H9 (cell line): ENCODE results near the gene APLP2. TPM values are rescaled to one million over a fixed set of nuclear protein-coding genes. Genes with fewer than 3 reads are reported as not detected.

Experiments used
- DNase-seq: peaks from one replicate; pipeline ENCODE4 v3.0.0-alpha.2; 2017
- H2AFZ ChIP-seq: one replicate; pipeline ENCODE4 v1.6.1; 2013; ENCODE audit warnings: mild to moderate bottlenecking, low read length, control low read depth, moderate library complexity
- H2AK5ac ChIP-seq: 2 replicates; pipeline ENCODE4 v1.6.1; 2013; ENCODE audit warnings: low read length, control low read depth, mixed read lengths; ENCODE audit not compliant: insufficient read length
- H2BK120ac ChIP-seq: one replicate; pipeline ENCODE4 v1.6.1; 2013; ENCODE audit warnings: low read depth, mild to moderate bottlenecking, low read length, control low read depth, inconsistent platforms; ENCODE audit not compliant: poor library complexity, severe bottlenecking
- H2BK12ac ChIP-seq: 2 replicates; pipeline ENCODE4 v1.6.1; 2013; ENCODE audit warnings: low read length, control low read depth, mixed read lengths, low read depth; ENCODE audit not compliant: insufficient read length
- H2BK15ac ChIP-seq: 2 replicates; pipeline ENCODE4 v1.6.1; 2013; ENCODE audit warnings: low read depth, low read length, control low read depth
- H2BK20ac ChIP-seq: one replicate; pipeline ENCODE4 v1.6.1; 2013; ENCODE audit warnings: low read depth, mild to moderate bottlenecking, low read length, control low read depth, inconsistent platforms; ENCODE audit not compliant: poor library complexity, severe bottlenecking
- H2BK5ac ChIP-seq: 2 replicates; pipeline ENCODE4 v1.6.1; 2013; ENCODE audit warnings: low read length, control low read depth, mixed read lengths; ENCODE audit not compliant: insufficient read length
- H3K14ac ChIP-seq: 2 replicates; pipeline ENCODE4 v1.6.1; 2013; ENCODE audit warnings: low read length, control low read depth; ENCODE audit not compliant: insufficient read depth
- H3K18ac ChIP-seq: 2 replicates; pipeline ENCODE4 v1.6.1; 2013; ENCODE audit warnings: low read depth, mild to moderate bottlenecking, mixed read lengths, low read length, control low read depth; ENCODE audit not compliant: insufficient read length
- H3K23ac ChIP-seq: 2 replicates; pipeline ENCODE4 v1.6.1; 2013; ENCODE audit warnings: low read length, control low read depth, mixed read lengths, low read depth; ENCODE audit not compliant: insufficient read length
- H3K23me2 ChIP-seq: 2 replicates; pipeline ENCODE4 v1.6.1; 2013; ENCODE audit warnings: low read depth, mild to moderate bottlenecking, mixed read lengths, low read length, control low read depth; ENCODE audit not compliant: insufficient read length, poor library complexity, severe bottlenecking
- H3K27ac ChIP-seq: 2 replicates; pipeline ENCODE4 v1.5.1; 2013; ENCODE audit warnings: low read length, control low read depth, mixed read lengths, low read depth; ENCODE audit not compliant: insufficient read length
- H3K27me3 ChIP-seq: 2 replicates; pipeline ENCODE4 v1.6.1; 2013; ENCODE audit warnings: low read length, control low read depth, inconsistent platforms; ENCODE audit not compliant: insufficient read depth
- H3K4ac ChIP-seq: 2 replicates; pipeline ENCODE4 v1.6.1; 2013; ENCODE audit warnings: low read depth, mild to moderate bottlenecking, control low read depth, inconsistent platforms, low read length, moderate library complexity
- H3K4me1 ChIP-seq: 2 replicates; pipeline ENCODE4 v1.6.1; 2013; ENCODE audit warnings: low read length, control low read depth, inconsistent platforms; ENCODE audit not compliant: insufficient read depth
- H3K4me2 ChIP-seq: 2 replicates; pipeline ENCODE4 v1.6.1; 2013; ENCODE audit warnings: low read length, control low read depth, mixed read lengths; ENCODE audit not compliant: insufficient read length, insufficient read depth
- H3K56ac ChIP-seq: 2 replicates; pipeline ENCODE4 v1.6.1; 2013; ENCODE audit warnings: low read depth, mild to moderate bottlenecking, mixed read lengths, low read length, control low read depth; ENCODE audit not compliant: insufficient read length
- H3K79me1 ChIP-seq: 2 replicates; pipeline ENCODE4 v1.6.1; 2013; ENCODE audit warnings: low read depth, mild to moderate bottlenecking, moderate library complexity, low read length, control low read depth, inconsistent platforms; ENCODE audit not compliant: insufficient read depth, poor library complexity, severe bottlenecking
- H3K79me2 ChIP-seq: 2 replicates; pipeline ENCODE4 v1.6.1; 2013; ENCODE audit warnings: low read length, control low read depth, inconsistent platforms; ENCODE audit not compliant: insufficient read depth
- H3K9ac ChIP-seq: 2 replicates; pipeline ENCODE4 v1.6.1; 2013; ENCODE audit warnings: low read length, control low read depth, mixed read lengths; ENCODE audit not compliant: insufficient read length; ENCODE audit errors: extremely low read depth
- H3K9me3 ChIP-seq: one replicate; pipeline ENCODE4 v1.6.1; 2013; ENCODE audit warnings: low read depth, low read length, inconsistent platforms; ENCODE audit not compliant: control insufficient read depth
- H3T11ph ChIP-seq: one replicate; pipeline ENCODE4 v1.6.1; 2013; ENCODE audit warnings: mild to moderate bottlenecking, low read length, control low read depth, inconsistent platforms
- H4K20me1 ChIP-seq: one replicate; pipeline ENCODE4 v1.6.1; 2013; ENCODE audit not compliant: control insufficient read depth, insufficient read length, insufficient read depth
- H4K5ac ChIP-seq: 2 replicates; pipeline ENCODE4 v1.6.1; 2013; ENCODE audit warnings: low read depth, mild to moderate bottlenecking, mixed read lengths, low read length, control low read depth; ENCODE audit not compliant: insufficient read length
- H4K8ac ChIP-seq: replicated peaks from 2 replicates; pipeline ENCODE4 v1.6.1; 2013; ENCODE audit warnings: low read length, control low read depth, mixed read lengths, low read depth; ENCODE audit not compliant: insufficient read length
- H4K91ac ChIP-seq: 2 replicates; pipeline ENCODE4 v1.6.1; 2013; ENCODE audit warnings: low read depth, mild to moderate bottlenecking, moderate library complexity, mixed read lengths, low read length, control low read depth; ENCODE audit not compliant: insufficient read length
- H3K27ac Mint-ChIP-seq, 3 experiments: 2 replicates in 2 of 3; 3 replicates in 1 of 3; pipeline ENCODE4 v1.8.0; 2020 to 2021; ENCODE audit warnings: mixed read lengths in 3 of 3, mild to moderate bottlenecking in 1 of 3, moderate library complexity in 1 of 3
- H3K27me3 Mint-ChIP-seq: 2 replicates; pipeline ENCODE4 v1.8.0; 2021; ENCODE audit warnings: low read depth, mild to moderate bottlenecking, moderate library complexity, mixed read lengths
- H3K36me3 Mint-ChIP-seq, 3 experiments: 2 replicates in 2 of 3; 3 replicates in 1 of 3; pipeline ENCODE4 v1.8.0; 2020 to 2021; ENCODE audit warnings: low read depth in 3 of 3, mixed read lengths in 3 of 3; ENCODE audit not compliant: insufficient read depth in 1 of 3
- H3K4me1 Mint-ChIP-seq, 2 experiments: 2 replicates each; pipeline ENCODE4 v1.8.0; 2020; ENCODE audit warnings: mixed read lengths in 2 of 2
- H3K4me3 Mint-ChIP-seq, 2 experiments: 2 replicates in 1 of 2; 3 replicates in 1 of 2; pipeline ENCODE4 v1.8.0; 2020 to 2021; ENCODE audit warnings: mild to moderate bottlenecking in 2 of 2, mixed read lengths in 2 of 2, moderate library complexity in 1 of 2
- H3K9me3 Mint-ChIP-seq, 2 experiments: 2 replicates in 1 of 2; 3 replicates in 1 of 2; pipeline ENCODE4 v1.8.0; 2020; ENCODE audit warnings: mild to moderate bottlenecking in 2 of 2, mixed read lengths in 2 of 2, moderate library complexity in 1 of 2
- CTCF ChIP-seq: fragments of 200-600 bp; sonication (generic); conservative IDR thresholded peaks from 3 replicates; pipeline ENCODE4 v1.8.0; 2021; ENCODE audit warnings: antibody characterized with exemption, mild to moderate bottlenecking
- WGBS: extraction: QIAGEN DNeasy Blood & Tissue Kit; methylation state at CpG from one replicate; pipeline ENCODE4 v1.1.7; 2013; ENCODE audit warnings: missing lambda C conversion rate, low lambda C conversion rate, mixed read lengths; ENCODE audit not compliant: insufficient read length; ENCODE audit errors: extremely low coverage; 5-methylcytosine and 5-hydroxymethylcytosine counted together
- total RNA-seq: library from RNA; stranded (reverse); gene quantifications from 2 replicates; pipeline ENCODE4 v1.2.1, GENCODE V29; 2021

APLP2 gene
- total RNA-seq, 1 experiment from 2014 or later: 328 TPM

GRCh38 chr11:130165601-130166456 is 96.1 kb downstream of the APLP2 start:
- no peaks in the 10 kb centered on the region for H3K79me2 ChIP-seq
- no peak overlapping the region for H3K4me3 Mint-ChIP-seq

More at GRCh38 chr11:130165601-130166456, 96.1 kb downstream of the APLP2 start:
- Histone ChIP-seq H2BK20ac (no peak overlapping the region), H4K91ac (no peak overlapping the region), H3K4ac (no peak overlapping the region), H2BK120ac (no peak overlapping the region), H4K8ac (no peak overlapping the region), H3T11ph (no peak overlapping the region), H4K20me1 (no peaks in the 10 kb centered on the region), H2AK5ac (no peak overlapping the region), H3K9me3 (no peaks in the 10 kb centered on the region), H2BK5ac (no peak overlapping the region), H2BK15ac (no peak overlapping the region), H2BK12ac (no peak overlapping the region), H3K18ac (no peak overlapping the region), H3K23ac (no peak overlapping the region), H3K14ac (no peak overlapping the region), H4K5ac (no peak overlapping the region), H3K4me1 (no peaks in the 10 kb centered on the region), H3K56ac (no peak overlapping the region), H2AFZ (no peak overlapping the region), H3K4me2 (no peak overlapping the region), H3K9ac (no peak overlapping the region), H3K79me1 (no peaks in the 10 kb centered on the region), H3K23me2 (peaks cover under 1% of the 10 kb centered on the region), H3K27me3 (peaks cover 17% of the 10 kb centered on the region; the same call in 1 of the 2 replicates), H3K27ac (no peak overlapping the region)
- Mint-ChIP-seq H3K9me3 (no peaks in the 10 kb centered on the region; a peak in 1 of 5 replicates), H3K27ac (no peak overlapping the region), H3K36me3 (no peaks in the 10 kb centered on the region; a peak in 2 of 7 replicates), H3K27me3 (peaks cover 81% of the 10 kb centered on the region), H3K4me1 (peaks cover 11 to 15% of the 10 kb centered on the region in 2 experiments)
- no peak for DNase-seq
- TF ChIP-seq CTCF: no peak
- WGBS: no CpG with 5 or more reads among the region's 9 CpGs
